ENCODE data around the gene MTUS2.

MTUS2 gene

DNA sequence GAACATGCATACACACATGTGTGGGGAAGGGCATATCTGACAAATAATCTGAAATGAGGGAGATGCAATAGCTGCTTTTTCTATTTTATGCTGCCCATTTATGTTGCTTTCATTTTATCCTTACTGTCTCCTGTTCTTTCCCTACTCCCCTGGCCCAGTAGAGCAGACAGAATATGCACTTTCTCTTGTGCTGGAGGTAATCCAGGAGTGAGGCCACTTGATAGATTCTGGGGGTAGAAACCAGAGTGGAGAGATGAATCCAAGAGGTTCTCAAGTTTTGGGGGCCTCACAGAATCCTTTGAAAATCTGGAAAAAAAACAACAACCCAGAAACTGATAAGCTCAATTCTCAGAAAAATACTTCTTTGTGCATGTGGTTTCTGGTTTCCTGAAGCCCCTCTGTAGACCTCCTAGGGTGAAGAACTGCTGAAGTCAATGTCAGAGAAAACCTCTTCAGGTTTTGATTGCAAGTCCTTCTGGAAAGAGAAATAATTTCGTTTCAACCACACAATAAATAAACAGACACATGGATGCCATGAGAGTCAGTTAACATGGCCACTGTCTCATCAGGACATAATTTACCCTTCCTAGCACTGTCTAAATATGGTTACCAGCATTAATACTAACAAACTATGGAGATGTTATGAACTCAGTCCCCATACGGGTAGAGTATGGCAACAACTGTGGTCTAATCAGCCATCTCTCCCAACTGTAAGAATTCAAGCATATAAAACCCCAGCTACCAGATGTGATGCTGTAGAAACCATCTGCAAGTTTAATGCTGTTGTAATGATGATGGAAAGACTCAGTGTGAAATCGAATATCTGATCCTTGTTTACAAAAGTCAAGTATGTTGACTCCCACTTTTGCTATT, 419.8 kb downstream of the MTUS2 start:
- DNase-seq (ENCODE audit: low spot score), result no peak

DNA sequence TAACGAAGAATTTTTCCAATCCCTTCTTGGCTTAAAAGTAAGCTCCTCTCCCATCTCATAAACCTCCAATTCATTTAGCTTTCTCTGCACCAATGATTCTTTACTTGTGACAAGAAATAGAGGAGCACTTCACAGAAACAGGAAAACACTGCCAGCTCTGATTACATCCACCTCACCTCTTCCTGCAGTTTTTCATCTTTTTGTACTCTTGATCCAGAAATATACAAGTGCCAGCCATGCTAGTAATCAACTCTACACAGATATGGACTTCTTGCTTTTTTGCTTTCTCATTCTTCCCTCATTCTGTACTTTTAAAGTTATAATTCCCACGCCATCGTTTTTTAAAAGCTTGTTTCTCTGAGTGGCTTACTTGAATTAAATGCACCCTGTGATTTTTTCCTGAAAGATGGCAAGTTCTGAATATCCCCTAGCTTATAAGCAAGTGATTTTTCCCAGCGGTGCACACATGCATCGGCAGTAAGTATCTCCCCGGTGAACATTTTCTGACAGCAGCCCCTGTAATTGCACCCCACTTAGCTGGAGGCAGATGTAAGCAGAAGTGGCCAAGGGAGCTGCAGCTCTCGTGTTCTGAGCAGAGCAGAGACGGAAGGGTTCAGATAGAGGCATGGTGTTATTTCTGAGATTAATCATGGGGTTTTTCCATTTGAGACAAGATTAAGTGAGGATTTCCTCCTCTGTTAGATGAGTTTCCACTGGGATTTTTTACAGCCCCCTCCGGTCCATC, 434.7 kb downstream of the MTUS2 start:
- no peak for DNase-seq (ENCODE audit: low spot score)

DNA sequence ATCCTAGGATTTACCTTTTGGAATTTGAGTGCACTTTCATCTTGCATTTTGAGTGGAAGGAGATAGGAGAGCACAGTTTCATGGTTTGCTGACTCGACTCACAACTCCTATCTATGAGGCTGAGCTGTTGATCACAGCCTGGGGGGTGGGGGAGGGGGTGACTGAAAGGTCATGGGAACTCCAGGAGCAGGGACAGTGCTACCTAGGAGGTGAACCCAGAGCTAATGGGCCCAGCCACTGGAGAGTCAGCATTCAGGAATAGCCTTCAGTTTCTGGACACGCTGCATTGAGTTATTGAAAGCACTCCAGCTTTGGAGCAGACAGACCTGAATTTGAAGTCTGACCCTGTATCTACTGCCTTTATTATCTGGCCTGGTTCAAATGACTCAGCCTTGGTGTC, 435.4 kb downstream of the MTUS2 start:
- no peak for DNase-seq (ENCODE audit: low spot score)

DNA sequence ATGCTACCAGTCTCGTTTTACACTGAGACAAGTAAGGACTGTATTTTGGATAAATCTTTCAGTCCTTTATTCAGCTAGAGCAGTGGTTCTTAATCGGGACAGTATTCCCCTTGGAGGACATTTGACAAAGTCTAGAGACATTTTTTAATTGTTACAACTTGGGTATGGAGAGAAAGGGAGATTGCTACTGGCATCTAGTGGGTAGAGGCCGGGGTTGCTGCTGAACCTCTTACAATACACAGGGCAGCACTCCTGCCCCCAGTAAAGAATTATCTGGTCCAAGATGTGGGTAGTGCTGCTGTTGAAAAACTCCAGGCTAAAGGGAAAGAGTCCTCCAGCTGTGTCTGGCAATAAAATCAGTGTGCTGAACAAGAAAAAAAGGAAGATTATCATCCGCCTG, 440.5 kb downstream of the MTUS2 start:
- DNase-seq (ENCODE audit: low spot score), result no peak

DNA sequence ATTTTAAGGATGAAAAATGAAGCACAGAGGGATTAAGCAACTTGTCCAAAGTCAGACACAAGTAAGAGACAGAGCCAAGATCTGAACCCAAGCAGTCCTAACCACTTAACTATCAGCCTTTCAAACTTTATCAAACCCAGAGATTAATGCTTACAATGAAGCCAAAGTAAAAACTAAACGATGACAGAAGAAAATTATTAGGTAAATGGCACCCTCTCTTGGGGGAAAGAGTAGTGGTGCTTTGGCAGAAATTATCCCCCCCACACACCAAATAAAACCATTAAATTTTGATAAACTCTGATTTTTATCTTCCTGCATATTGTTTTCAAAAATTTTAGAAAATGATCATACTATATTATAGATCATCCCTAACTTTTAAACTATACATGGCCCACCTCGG, 446.1 kb downstream of the MTUS2 start:
- DNase-seq (ENCODE audit: low spot score), result no peak

DNA sequence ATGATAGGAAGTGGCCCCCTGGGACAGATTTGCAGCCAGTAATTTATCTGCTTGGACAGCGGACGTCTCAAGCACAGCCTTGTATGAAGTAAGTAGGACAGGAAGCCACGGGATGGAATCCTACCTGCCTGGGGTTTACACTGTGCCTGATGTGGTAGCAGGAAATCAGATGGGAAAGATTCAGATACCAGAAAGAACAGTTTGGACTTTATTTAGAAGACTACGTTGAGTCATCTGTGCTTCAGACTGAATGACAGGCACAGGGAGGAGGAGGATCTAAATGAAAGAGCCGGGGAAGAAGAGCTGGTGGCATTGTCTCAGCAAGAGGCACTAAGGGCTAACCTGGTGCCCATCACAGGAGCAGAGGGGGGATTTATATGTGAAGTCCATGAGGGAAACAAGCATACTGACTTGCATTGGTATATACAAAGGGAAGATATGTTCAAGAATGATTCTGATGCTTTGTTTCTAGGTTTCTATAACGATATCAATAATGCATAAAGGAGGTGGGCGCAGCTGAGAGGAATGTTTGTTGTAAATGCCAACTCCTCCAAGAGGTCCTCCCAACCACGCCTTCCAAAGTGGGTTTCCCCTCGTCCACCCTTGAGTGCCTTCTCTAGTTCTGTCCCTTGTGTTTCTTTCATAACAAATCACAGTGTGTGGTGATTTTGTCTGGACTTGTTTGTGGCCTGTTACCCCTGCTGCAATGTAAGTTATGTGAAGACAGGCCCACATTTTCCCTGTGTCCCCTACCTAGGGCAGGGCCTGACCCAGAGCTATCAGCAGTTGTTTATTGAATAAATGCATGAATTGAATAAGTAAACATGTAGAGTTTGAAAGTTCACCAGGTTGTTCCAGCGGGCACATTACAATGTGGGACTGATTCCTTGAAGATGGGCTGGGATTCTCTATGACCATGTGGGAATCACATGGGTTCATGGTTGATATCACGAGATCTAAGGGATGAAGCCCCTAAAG, 446.9 kb downstream of the MTUS2 start:
- no peak for DNase-seq (ENCODE audit: low spot score)

DNA sequence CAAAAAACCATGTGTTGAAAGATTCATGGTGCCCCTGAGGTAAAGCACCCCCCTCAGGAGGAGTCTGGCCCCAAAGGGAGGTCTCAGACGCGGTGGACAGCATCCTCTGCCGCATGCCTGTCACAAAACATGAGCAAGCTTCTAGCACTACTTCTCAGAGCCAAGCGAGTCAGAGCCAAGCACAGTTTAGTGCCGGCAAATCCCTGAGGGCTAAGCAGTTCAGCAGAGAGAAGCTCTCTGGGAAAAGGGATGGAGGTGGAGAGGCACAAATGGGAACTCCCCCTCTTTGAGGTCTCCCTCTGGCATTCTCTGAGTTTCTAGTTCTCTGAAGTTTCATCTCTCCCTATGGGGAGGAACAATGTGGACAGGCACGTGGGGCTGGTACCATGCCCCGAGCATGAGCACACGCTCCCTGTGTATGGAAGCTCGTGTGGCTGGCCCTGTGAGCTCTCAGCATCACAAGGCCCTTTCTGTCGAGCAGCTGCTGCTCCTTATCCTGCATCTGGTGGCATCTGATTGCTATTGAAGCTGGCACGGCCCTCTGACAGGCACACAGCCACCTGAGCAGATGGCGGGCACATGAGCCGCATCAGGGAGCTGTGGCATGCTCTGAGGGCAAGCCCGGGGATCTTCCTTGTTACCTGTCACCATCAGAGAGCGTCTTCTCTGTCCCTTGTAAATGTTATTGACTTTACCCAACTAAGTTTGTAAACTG, 450.3 kb downstream of the MTUS2 start:
- DNase-seq (ENCODE audit: low spot score), result no peak

DNA sequence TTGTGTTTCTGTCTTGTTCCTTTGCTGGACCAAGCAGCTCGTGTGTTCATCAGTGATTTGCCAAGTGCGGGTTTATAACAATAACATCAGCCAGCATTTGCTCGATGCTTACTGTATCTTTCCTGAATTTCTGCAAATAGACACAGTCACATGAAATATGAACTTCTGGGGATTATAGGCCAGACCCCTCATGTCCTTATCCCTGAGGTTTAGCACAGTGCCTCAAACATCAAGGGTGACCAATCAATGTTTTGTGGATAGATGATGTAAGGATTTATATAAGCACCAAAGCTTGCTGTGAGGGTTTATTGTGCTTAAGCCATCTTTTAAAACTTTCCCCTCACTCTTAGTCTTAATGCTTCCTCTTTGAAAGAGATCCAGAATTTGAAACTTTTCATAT, 451.5 kb downstream of the MTUS2 start:
- DNase-seq (ENCODE audit: low spot score), result no peak

DNA sequence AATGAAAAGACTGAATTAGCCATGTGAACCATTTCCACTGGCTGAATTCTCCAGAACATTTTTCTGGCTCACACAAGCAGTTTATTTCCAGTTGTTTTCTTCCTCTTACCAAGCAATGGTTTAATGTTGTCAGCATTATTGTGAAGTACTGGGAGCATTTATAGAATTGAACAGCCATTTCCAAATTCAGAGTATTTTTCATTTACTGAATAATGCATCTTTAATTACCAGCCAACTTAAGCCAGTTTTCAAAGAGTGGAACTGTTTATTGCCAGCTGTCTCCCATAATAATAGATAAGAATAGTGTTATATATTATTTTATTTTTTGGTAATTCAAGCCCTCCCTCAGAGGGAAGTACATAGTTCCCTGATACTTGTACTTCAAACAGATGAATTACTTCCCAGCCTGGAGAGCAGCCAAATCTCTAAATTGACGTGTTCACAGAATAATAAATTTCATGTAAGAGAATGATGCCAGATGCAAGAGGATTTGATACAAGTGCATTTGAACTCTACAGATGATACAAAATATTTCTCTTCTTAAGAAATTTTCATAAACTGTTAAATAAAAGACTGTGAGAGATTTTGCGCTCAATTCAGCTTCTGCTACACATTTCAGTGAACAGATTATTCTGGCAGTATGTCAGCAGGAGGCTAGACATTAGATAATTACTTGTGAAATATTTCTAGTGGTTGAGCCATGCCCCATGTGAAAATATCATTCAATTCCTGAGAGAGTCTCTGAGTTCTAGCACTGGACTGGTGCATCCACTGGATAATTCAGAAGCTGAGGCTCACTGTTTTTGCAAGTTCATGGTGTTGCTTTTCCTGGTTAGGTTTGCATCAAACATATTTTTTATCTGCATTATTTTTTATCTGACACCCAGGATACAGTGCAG, 459.5 kb downstream of the MTUS2 start:
- no peak for DNase-seq (ENCODE audit: low spot score)

DNA sequence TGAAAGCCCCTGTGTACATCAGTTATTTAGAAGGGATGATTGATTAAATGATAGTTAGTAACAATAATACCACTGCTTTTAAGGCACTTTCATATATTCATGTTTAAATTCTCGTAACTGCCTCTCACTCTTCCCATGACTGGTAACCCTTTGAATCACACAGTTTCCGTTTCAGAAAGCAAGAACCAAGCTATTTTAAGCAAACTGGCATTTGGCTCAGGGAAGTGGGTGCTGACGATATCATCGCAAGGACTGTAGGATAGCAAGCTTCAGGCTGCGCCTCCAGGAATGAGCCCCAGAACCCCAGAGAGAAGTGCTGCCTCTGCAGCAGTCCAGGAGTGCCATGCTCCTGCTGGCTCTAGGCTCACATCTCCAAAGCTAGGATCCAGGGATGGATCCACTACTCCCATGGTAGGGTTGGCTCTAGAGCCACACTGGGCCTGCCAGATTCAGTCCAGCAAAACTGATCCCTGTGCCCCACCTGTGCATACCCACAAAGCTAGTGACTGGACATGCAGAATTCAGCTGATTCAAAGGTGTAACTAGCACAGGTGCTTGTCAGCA, 461.9 kb downstream of the MTUS2 start:
- DNase-seq (ENCODE audit: low spot score), result no peak

DNA sequence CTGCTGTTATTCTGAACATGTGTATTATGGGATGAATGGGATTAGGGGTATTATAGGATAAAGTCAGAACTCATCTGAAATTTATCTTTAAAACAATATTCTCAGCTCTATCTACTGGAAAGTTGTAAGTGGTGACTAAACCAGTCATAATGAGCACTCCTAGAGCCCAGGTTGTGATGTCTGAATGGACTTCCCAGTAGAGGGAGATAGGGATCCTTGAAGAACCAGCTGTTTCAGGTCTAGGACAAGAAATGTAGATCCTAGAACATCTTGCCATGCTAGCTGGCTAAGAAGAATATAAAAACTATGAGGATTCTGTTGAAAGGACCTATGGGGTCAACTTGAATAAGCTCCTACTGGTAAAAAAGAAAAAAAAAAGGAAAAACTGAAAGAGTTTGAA, 464.6 kb downstream of the MTUS2 start:
- no peak for DNase-seq (ENCODE audit: low spot score)

DNA sequence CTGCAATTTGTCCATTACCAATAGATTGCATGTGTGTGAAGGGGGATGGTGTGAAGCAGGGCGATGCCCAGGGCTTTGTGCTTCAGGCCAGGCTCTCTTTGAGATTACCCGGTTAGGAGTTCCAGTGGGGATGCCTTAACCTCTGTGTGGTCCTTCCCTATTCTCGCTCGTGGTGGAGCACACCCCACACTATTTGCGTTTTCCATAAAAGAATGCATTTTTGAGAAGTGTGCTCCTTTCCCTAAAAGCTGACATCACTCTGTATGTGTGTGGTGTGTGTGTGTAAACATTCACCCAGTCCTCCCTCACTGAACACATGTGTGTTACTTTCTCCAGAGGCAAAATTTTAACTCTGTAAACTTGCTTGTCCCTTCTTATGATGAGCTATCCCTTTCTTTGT, 467.1 kb downstream of the MTUS2 start:
- DNase-seq (ENCODE audit: low spot score), result no peak

DNA sequence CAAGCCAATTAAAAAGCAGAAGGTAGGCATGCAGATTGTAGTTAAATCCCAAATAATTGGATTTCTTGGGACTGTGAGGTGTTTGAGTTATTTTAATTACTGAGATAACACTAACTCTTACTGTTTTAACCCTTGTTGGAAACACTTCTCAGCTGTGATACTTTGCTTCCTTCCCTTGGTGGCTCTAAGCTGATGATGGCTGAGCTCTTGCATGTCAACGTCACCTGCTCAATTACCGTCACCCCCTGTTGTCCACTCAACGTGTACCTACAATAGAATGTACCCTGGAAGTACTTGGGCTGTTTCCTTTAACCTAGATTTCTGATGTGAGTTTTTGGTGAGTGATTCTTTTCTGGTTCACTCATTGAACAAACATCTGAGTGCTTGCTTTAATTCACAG, 471.9 kb downstream of the MTUS2 start:
- no peak for DNase-seq (ENCODE audit: low spot score)

DNA sequence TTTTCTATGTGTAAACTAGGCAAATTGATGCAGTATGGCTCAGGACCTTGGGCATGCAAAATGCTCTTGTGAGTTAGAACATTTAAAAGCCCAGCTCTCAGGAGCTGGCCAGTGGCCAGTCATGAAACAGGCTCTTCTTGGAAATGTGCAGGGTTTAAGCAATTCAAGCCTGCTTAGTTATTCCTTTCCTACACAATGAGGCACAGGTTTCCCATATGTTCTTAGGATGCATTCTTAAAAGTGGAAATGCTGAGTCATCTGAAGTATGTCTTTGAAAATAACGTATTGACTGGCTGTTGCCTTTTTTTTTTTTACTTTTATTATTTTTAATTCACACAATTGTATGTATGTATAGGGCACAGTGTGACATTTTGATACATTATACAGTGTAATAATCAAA, 474.7 kb downstream of the MTUS2 start:
- DNase-seq (ENCODE audit: low spot score), result no peak

DNA sequence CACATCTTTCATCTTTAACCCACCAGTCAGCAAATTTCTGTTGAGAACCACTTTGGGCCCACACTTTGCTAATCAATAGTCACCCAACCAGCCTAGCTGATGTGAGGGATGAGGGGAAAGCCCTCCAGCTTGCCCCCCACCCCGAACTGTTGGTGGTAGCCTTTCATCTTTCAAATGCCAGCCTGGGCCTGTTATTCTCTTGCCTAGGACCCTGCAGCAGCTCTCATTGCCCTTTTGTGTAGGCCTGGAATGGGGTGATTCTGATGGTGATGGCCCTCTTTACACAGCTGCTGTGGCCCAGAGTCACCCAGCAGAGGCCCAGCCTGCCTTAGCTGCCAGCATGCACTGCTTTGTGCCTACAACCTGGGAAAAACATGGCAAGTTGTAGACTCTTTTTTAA, 480.9 kb downstream of the MTUS2 start:
- DNase-seq (ENCODE audit: low spot score), result no peak

DNA sequence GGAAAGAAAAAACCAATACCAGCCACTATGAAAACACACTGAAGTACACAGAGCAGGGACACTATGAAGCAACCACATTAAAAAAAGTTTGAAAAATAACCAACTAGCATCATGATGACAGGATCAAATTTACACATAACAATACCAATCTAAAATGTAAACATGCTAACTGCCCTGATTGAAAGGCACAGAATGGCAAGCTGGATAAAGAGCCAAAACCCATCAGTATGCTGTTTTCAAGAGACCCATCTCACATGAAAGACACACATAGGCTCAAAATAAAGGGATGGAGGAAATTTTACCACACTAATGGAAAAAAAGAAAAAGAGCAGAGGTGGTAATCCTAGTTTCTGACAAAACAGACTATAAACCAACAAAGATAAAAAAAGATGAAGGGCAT, 484.0 kb downstream of the MTUS2 start:
- no peak for DNase-seq (ENCODE audit: low spot score)

DNA sequence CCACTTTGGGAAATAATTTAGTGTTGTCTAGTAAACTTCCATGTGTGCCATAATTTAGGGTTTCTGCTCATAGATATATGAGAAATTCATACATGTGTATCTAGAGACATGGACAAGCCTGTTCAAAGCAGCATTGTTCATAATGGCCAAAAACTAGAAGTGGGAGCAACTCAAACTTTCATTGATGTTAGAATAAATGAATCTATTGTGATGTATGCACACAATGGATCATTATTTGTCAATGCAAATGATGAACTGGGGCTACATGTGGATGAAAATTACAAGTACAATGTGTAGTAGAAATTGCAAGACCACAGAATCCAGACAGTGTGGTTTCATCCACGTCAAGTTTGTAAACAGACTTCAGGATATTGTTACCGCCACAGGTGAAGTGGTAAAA, 490.7 kb downstream of the MTUS2 start:
- no peak for DNase-seq (ENCODE audit: low spot score)

DNA sequence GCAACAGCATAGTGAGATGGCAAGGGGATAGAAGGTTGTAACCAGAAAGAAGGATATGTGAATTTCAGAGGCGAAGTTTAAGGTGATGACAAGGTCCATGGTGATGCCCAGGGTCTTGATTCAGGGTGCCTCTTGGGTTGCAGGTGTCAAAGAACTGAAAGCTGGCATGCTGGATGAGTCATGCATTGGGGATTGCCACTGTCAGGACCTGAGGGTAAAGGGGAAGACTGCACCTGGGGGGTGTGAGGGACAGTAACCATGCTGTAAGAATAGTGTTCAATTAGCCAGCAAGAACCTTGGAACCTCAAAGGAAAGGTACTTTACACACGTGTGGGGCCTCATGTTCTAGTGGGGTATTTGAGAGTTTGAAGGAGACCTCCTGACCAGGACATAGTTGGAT, 495.7 kb downstream of the MTUS2 start:
- no peak for DNase-seq (ENCODE audit: low spot score)

DNA sequence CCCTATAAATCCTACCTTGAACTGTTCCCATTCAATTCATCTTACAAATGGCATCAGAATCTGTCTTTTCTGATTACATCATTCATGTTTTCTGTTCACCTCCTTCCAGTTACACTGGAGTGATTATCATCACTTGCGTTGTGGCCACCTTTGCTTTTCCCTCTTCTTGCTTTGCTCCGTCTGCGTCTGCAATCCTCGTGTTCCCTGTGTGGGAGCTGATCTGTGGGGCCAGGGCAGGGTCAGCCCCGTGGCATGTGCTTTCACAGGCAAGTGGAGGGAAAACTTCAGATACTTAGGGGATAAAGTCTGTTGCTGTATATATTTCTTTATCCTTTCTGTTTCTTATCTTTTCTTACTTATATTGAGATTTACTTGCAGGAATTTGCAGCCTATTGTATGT, 497.7 kb downstream of the MTUS2 start:
- DNase-seq (ENCODE audit: low spot score), result no peak

DNA sequence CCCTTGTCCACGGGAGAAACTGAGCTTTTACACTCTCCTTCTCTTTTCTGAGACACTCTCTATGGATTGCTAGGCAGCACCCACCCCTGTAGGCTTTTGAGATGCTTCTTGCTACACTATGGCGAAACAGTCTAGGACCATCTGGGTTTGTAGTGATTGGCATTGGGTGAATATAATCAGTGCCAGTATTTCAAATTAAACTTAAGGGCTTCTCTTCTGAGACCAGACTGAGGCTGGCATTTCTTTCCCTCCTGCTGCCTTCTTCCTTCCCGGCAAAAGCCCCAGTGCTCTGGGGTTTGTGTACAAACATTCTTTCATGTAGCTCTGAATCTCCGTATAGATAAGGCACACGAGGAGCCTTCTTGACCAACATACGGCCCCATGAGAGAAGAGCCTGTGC, 498.6 kb downstream of the MTUS2 start:
- DNase-seq (ENCODE audit: low spot score), result no peak
